ENCODE results near the gene LZIC.

LZIC gene

GRCh38 chr1:9910423-9911178 lies 32.6 kb downstream of the LZIC start:
- peak; percentile 100 for DNase-seq (ENCODE audit: low read depth, low spot score)

DNA sequence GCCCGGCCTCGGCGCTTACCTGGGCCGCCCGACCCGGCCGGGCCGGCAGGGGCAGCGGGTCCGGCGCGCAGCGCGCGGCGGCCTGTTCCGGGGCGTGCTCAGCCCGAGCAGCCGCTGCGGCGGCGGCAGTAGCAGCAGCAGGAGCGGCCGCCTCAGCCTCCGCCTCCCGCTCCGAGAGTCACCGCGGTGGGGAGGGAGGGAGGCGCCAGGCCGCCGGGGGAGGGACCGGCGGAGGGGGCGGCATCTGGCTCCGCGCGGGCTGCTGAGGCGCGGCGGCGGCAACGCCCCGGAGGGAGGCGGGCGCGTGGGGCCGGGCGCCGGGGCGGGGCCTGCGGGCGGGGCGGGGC lies 33.1 kb downstream of the LZIC start, which contains the start of gene CTNNBIP1:
CTNNBIP1 (minus strand) TSS at position 194 of the 347 bp plus-strand sequence. CDS start 38,205 bp downstream, outside the sequence.
- DNase-seq (ENCODE audit: low read depth, low spot score): no peak

- DNase-seq (ENCODE audit: low read depth, low spot score): peak; percentile 53
Observed at GRCh38 chr1:9909234-9910046, 33.8 kb downstream of the LZIC start.

GRCh38 chr1:9908871-9909233 lies 34.3 kb downstream of the LZIC start:
- DNase-seq (ENCODE audit: low read depth, low spot score): no peak

DNA sequence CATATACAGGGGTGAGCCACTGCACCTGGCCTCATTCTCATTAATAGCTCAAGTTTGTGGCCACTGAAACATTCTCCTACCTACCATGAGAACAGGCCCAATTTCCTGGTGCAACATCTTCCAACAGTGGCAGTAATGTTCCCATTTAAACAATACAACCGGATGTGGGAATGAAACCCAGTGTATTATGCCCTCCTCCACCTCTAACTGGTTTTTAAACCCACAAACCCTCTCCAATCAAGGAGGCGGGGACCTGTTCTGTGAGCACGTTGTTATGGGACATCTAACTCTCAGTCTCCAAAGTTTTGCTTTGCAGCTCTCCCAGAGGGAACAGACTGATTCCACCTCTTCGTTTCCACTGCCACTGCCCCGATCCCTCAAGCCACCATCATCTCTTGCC lies 35.8 kb downstream of the LZIC start:
- DNase-seq (ENCODE audit: low read depth, low spot score): no peak

DNA sequence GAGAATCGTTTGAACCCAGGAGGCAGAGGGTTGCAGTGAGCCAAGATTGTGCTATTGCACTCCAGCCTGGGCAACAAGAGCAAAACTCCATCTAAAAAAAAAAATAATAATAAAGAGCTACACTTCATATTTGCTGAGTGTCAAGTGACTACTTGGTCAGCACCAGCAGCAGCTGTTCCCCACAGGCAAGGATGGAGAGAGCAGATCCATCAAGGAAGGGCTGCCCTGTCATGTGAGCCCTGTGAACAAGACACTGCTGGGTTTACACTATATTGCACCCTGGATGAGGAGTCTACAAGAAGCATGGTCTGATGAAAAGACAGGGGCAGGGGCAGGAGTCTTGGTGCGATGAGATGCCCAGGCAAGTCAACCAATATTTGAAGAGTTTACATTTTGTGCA lies 36.7 kb downstream of the LZIC start:
- DNase-seq (ENCODE audit: low read depth, low spot score): no peak

DNA sequence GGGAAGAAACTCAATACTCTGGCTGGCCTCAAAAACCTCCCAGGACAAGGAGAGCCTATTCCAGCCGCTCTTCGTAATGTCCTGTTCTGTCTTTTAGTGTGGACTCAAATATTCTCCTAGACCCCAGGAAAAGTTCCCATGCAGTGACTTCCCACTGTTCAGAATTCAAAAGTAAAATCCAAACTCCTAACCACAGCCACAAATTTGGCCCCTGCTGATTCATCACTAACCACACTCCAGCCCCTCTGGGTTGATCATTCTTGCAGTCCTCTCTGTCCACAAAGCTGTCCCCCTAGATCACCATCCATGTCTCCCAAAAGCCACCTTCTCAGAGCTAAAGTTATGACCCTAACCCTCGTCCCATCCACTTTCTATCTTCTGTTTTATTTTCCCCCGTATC lies 38.2 kb downstream of the LZIC start:
- peak; percentile 69 for DNase-seq (ENCODE audit: low read depth, low spot score)

DNA sequence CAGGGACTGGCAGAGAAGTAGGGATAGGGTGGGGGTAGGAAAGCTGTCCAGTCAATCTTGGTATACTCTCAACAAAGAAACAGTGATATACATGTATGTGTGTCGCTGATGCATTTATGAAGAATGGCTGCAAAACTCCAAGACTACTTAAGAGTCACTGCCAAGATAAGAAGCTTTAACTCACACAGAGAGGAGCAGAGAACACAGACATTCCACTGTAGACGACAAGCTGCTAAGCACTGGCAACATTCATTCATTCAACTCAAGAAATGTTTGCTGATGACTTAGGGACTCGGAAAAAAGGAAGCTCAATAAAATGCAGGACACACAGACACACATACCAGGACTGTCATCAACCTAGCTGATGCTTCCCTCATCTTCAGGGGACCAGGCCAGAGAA lies 38.6 kb downstream of the LZIC start:
- DNase-seq (ENCODE audit: low read depth, low spot score): peak; percentile 33

GRCh38 chr1:9903801-9904527 lies 39.2 kb downstream of the LZIC start:
- no peak for DNase-seq (ENCODE audit: low read depth, low spot score)

DNA sequence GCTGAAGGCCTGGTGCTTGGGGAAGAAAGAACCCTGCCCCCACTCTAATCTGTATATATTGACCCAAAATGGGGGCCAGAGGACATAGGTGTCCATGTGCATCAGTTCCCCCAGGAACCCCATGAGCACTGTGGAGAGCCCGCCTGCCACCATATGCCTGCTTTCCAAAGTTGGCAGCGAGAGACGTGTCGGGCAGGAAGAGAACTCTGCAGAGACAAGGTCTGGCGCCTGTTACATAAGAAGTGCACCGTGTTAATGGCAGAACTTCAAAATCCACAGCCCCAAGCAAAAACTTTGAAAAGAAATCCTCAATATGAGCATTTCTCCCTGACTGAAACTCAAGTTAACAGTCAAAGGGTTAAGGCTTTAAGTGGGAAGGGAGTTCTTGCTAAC lies 41.1 kb downstream of the LZIC start:
- DNase-seq (ENCODE audit: low read depth, low spot score): no peak

GRCh38 chr1:9901148-9902059 lies 41.8 kb downstream of the LZIC start:
- DNase-seq (ENCODE audit: low read depth, low spot score): no peak

GRCh38 chr1:9900142-9901043 lies 42.8 kb downstream of the LZIC start:
- DNase-seq (ENCODE audit: low read depth, low spot score): no peak

DNA sequence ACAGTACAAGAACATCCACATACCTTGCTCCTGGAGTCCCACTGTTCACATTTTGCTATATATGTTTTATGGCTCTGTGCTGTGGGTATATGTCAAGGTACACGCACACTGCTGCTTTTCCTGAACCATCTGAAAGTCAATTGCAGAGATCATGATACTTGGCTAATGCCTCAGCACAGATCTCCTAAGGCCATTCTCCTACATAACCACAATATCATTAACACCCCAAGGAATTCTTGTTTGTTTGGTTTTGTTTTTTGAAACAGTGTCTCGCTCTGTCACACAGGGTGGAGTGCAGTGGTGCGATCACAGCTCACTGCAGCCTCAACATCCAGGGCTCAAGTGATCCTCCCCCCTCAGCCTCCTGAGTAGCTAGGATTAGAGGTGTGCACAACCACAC lies 49.1 kb downstream of the LZIC start:
- DNase-seq (ENCODE audit: low read depth, low spot score): no peak

DNA sequence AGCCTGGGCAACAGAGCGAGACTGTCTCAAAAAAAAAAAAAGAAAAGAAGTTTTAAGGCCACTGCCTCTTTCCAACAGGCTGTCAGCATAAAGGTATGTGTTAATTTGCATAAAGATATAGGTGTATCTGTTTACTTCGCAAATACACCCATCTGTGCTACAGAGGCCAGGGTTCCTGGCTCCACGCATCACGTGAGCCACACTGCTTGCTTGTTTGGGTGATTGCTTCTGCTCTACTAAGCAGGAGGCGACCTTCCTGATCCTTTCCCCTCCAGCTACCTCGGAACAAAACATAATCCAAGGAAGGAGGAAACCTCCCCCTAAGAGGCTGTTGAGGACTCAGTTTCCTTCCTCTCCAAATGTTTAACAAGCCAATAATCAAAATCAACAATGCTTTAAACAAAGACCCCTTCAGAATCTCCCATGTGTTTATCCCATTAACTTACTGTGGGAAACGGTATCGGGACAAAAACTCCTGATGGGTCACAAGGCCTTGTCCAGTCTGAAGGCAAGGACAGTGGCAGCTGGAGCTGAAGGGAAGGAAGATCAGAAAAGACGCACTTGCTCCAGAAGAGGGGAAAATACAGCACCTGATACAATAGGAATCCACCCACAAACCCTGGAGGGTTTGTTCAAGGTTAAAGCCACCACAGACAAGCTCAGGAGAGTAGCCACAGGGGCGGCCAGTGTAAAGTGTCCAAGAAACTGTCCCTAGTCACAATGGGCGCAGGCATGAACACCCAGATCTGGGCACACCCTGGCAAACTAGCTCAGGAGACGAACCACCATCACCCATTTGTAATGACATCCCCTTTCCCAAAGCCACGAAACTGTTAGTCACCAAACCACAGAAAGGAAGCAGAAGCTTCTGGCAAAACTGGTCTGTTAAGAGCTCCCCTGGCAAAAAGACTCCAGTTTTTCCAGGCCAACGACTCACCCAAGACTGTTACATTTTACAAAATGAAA lies 50.3 kb downstream of the LZIC start:
- DNase-seq (ENCODE audit: low read depth, low spot score): peak; percentile 84

DNA sequence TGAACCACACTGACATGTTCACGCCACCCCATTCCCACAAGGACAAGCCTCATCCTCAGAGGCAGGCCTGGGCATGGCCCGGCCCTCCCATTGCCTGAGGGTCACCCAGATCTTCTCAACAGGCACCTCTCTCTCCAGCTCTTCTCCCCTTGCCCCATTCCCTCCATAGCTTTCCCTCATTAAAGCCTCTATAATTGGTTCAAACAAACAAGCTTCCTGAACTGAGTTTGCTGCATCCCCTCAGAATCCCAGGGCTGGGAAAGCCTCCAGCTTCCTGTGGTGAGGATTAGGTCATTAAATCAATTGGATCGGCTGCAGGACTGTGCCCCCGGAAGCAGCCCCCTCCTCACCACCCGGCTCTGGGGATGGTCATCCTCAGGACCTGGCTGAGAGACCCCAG lies 52.0 kb downstream of the LZIC start:
- peak; percentile 80 for DNase-seq (ENCODE audit: low read depth, low spot score)

- DNase-seq (ENCODE audit: low read depth, low spot score): peak; percentile 81
Observed at GRCh38 chr1:9890224-9890731, 52.9 kb downstream of the LZIC start.

DNA sequence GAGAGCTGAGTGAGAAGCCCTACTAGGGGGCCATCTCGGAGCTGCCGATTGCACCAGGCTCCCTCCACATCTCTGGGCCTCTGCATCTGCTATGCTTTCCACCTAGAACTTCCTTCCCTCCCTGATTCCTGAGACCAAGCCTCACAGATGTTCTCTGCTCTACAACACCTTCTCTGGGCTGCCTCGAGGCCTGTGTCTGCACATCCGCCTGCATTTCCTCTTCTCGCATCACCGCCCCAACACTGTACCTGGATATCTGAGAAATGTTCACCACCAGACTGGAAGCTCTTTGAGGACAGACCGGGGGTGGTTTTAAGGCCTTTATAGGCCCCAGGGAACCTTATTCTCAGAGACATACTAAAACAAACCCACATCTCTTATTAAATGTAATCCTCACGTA lies 53.8 kb downstream of the LZIC start:
- no peak for DNase-seq (ENCODE audit: low read depth, low spot score)

- DNase-seq (ENCODE audit: low read depth, low spot score): no peak
Observed at GRCh38 chr1:9888886-9889285, 54.3 kb downstream of the LZIC start.

DNA sequence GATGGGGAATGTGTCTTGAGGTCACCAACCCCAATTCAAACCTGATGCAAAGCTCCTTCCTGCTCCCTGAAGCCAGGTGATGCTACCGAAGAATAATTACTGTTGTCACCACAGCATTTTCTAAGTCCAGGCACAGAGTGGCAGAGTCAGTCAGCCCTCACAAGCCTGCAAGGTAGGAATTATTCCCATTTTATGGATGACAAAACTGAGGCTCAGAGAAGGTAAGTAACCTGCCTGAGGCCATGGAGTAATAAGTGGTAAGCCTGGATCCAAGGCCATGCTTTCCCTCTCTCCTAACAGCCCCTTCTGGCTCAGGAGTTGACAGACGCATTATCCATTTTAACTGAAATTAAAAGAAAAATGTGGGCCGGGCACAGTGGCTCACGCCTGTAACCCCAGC lies 56.1 kb downstream of the LZIC start:
- no peak for DNase-seq (ENCODE audit: low read depth, low spot score)

Measured in astrocyte of the hippocampus (primary cell).